Gastrocnemius medialis (tissue), 4 donors: ENCODE results near the gene HDAC4. TPM values are rescaled to one million over a fixed set of nuclear protein-coding genes. Genes with fewer than 3 reads are reported as not detected.

Source experiments
- ATAC-seq, 2 donors: fragments of 150-250 bp; one replicate each; pipeline ENCODE4 v1.9.1; 2016
- DNase-seq, 2 donors: peaks; one replicate each; pipeline ENCODE4 v3.0.0-alpha.2; 2019
- H3K27ac ChIP-seq, 4 donors: fragments of 200-600 bp; sonication (generic); 1 replicate in 1 of 4; 2 replicates in 3 of 4; pipeline ENCODE4 v1.5.1; 2016 to 2018; ENCODE audit warnings: mild to moderate bottlenecking in 2 of 4, moderate library complexity in 1 of 4
- H3K27me3 ChIP-seq, 3 donors: fragments of 200-600 bp; sonication (generic) in 2 of 3; 1 replicate in 1 of 3; 2 replicates in 2 of 3; pipeline versions ENCODE4 v1.5.1 to v1.6.0; 2016 to 2019; ENCODE audit warnings: mild to moderate bottlenecking in 1 of 3, moderate library complexity in 1 of 3
- H3K36me3 ChIP-seq, 2 donors: fragments of 200-600 bp; sonication (generic) in 1 of 2; one replicate each; pipeline ENCODE4 v1.5.1; 2017 to 2018
- H3K4me1 ChIP-seq, 2 donors: fragments of 200-600 bp; sonication (generic) in 1 of 2; one replicate each; pipeline ENCODE4 v1.5.1; 2016 to 2017; ENCODE audit warnings: mild to moderate bottlenecking in 2 of 2
- H3K4me3 ChIP-seq, 4 donors: fragments of 200-600 bp; sonication (generic) in 3 of 4; 1 replicate in 1 of 4; 2 replicates in 3 of 4; pipeline ENCODE4 v1.5.1; 2016 to 2019; ENCODE audit warnings: mild to moderate bottlenecking in 2 of 4
- H3K9me3 ChIP-seq, 3 donors: fragments of 200-600 bp; sonication (generic) in 2 of 3; 1 replicate in 1 of 3; 2 replicates in 2 of 3; pipeline ENCODE4 v1.5.1; 2016 to 2019
- POLR2A ChIP-seq, 2 donors: fragments of 450-650 bp; IDR thresholded peaks; one replicate each; pipeline ENCODE4 v1.6.1; 2017; ENCODE audit warnings: antibody characterized with exemption in 2 of 2, mild to moderate bottlenecking in 2 of 2, moderate library complexity in 2 of 2
- in situ Hi-C, 4 donors: fragments of 200-750 bp; cut with MboI; loops; one replicate each; pipeline versions ENCODE4 v1.15.0 to v1.8.0; 2017; ENCODE audit warnings: low sequenced_read_pairs in 4 of 4
- intact Hi-C: fragments of 100-400 bp; cut with DNase I; formaldehyde crosslinking; loops from one replicate; pipeline ENCODE4 v1.15.1; 2023; ENCODE audit warnings: low total_unique reads
- total RNA-seq, 4 donors: library from RNA; depleted of rRNA; stranded (reverse); fragments of >200 nt; gene quantifications; one replicate each; pipeline versions ENCODE4 v1.1.0 to v1.2.3, GENCODE V29; 2016
- TF ChIP-seq, protein P1 (sequence below), 5 experiments: fragments of 450-650 bp in 3 of 5; fragments of 200-600 bp in 2 of 5; sonication (generic) in 2 of 5; IDR thresholded peaks in 4 of 5; conservative IDR thresholded peaks in 1 of 5; 1 replicate in 4 of 5; 2 replicates in 1 of 5; pipeline ENCODE4 v1.5.1; 2016 to 2019; ENCODE audit warnings: antibody characterized with exemption in 5 of 5, mild to moderate bottlenecking in 3 of 5, moderate library complexity in 3 of 5

Gene HDAC4
- total RNA-seq, 4 donors from 2014 or later, result 23.6 to 257 (median 119) TPM

- peaks cover 0 to 44% of the 10 kb centered on the region in 2 donors for H3K36me3 ChIP-seq
- no peaks in the 10 kb centered on the region for H3K9me3 ChIP-seq
- intact Hi-C loops (no loop called here), in situ Hi-C loops (no loop called here)
- peak; percentile 36 to 55 for DNase-seq
- no peaks in the 10 kb centered on the region for H3K27me3 ChIP-seq
- H3K4me1 ChIP-seq, result peaks cover 16 to 27% of the 10 kb centered on the region in 2 donors
- peak; percentile 38 to 39 for ATAC-seq
- TF ChIP-seq, protein P1, sequence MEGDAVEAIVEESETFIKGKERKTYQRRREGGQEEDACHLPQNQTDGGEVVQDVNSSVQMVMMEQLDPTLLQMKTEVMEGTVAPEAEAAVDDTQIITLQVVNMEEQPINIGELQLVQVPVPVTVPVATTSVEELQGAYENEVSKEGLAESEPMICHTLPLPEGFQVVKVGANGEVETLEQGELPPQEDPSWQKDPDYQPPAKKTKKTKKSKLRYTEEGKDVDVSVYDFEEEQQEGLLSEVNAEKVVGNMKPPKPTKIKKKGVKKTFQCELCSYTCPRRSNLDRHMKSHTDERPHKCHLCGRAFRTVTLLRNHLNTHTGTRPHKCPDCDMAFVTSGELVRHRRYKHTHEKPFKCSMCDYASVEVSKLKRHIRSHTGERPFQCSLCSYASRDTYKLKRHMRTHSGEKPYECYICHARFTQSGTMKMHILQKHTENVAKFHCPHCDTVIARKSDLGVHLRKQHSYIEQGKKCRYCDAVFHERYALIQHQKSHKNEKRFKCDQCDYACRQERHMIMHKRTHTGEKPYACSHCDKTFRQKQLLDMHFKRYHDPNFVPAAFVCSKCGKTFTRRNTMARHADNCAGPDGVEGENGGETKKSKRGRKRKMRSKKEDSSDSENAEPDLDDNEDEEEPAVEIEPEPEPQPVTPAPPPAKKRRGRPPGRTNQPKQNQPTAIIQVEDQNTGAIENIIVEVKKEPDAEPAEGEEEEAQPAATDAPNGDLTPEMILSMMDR (IDR thresholded peaks at IDR 0.05 in 4 of 5, conservative IDR thresholded peaks at IDR 0.05 in 1 of 5), result no peak
- TF ChIP-seq POLR2A (IDR thresholded peaks at IDR 0.05), result no peak
- no peak overlapping the region for H3K4me3 ChIP-seq
- H3K27ac ChIP-seq, result peak overlapping the region; percentile 71 to 93 (median 86)
These were observed 248.4 kb downstream of the HDAC4 start for GRCh38 chr2:239152239-239152915.

DNA sequence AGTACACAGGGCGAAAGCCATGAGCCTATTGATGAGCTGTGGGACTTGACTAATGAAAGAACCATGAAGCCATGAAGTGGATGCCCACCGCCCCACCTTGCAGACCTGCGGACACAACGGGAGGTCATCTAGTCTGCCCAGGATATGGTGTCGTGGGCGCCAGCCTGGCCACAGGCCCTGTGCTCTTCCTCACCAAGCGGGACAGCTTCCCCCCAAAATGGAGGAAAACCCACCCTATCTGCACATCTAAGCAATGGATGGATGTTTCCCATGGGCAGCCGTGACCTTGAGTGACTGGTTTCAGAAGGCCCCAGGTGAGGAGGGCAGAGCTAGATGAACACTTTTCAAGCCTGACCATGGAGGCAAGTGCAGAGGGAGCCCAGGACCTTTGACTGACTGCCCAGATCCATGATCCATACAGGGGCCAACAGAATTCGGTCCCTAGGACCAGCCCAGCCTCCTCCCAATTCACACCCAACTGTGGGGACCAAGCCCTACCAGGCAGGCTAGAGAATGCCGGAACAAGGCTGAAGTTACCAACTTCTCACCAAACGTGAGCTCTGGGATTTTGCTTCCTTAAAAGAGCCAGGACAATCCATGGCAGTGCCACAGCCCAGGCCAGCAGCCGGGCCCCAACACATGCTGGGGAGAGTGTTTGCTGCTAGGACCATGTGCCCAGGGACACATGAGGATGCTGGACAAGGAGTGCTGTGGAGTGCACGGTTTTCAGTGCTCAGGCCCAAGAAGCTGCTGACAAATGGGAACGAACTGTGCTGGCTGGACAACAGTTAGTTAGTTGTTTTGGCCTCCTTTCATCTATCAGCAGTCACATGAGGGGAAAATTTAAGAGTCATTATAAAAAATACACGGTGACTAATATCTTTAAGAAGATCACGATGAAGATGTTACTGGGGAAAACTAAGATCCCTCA lies 249.4 kb downstream of the HDAC4 start:
- Histone ChIP-seq H3K4me1 (peaks cover 16 to 24% of the 10 kb centered on the region in 2 donors), H3K9me3 (no peaks in the 10 kb centered on the region), H3K27me3 (no peaks in the 10 kb centered on the region), H3K4me3 (no peak overlapping the region), H3K36me3 (peaks cover 0 to 43% of the 10 kb centered on the region in 2 donors), H3K27ac (peak overlapping the region; percentile 71 to 93 (median 86))
- TF ChIP-seq POLR2A (IDR thresholded peaks at IDR 0.05), result peak in 1 of 2 donors; percentile 37
- TF ChIP-seq, protein P1 (IDR thresholded peaks at IDR 0.05 in 4 of 5, conservative IDR thresholded peaks at IDR 0.05 in 1 of 5), result no peak
- ATAC-seq, result peak; percentile 76 to 92
- in situ Hi-C loops, result no loop called here
- intact Hi-C loops, result no loop called here
- peak; percentile 81 to 89 for DNase-seq

- intact Hi-C loops, result no loop called here
- peak overlapping the region; percentile 71 to 93 (median 86) for H3K27ac ChIP-seq
- TF ChIP-seq POLR2A (IDR thresholded peaks at IDR 0.05), result no peak
- TF ChIP-seq, protein P1 (IDR thresholded peaks at IDR 0.05 in 4 of 5, conservative IDR thresholded peaks at IDR 0.05 in 1 of 5), result no peak
- no peaks in the 10 kb centered on the region for H3K27me3 ChIP-seq
- ATAC-seq (no peak), DNase-seq (peak in 1 of 2 donors; percentile 6)
- no peak overlapping the region for H3K4me3 ChIP-seq
- H3K9me3 ChIP-seq, result no peaks in the 10 kb centered on the region
- H3K4me1 ChIP-seq, result peaks cover 16 to 24% of the 10 kb centered on the region in 2 donors
- in situ Hi-C loops, result no loop called here
- peaks cover 0 to 32% of the 10 kb centered on the region in 2 donors for H3K36me3 ChIP-seq
These were observed 250.5 kb downstream of the HDAC4 start for GRCh38 chr2:239150125-239151011.

DNA sequence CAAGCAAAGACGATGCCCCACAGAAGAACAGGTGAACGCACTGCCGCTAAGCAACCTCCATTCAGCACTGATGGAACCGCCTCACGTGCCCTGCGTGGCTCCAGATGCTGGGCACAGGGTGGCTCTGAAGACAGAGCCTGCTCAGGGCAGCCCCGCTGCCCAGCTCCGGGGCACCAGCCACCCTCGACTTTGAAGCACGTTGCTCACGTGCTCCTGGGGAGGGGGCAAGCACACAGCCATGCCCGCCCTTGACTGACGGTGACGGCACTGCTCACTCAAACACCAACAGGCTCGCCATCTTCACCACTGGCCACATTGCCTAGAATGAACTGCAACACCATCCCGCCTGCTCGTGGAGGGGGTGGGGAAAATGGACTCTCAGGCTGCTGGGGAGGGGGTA lies 251.3 kb downstream of the HDAC4 start:
- peak overlapping the region; percentile 71 to 93 (median 86) for H3K27ac ChIP-seq
- ATAC-seq (no peak), DNase-seq (peak in 1 of 2 donors; percentile 13)
- TF ChIP-seq, protein P1 (IDR thresholded peaks at IDR 0.05 in 4 of 5, conservative IDR thresholded peaks at IDR 0.05 in 1 of 5), result no peak
- intact Hi-C loops, result no loop called here
- no peaks in the 10 kb centered on the region for H3K27me3 ChIP-seq
- in situ Hi-C loops, result no loop called here
- no peaks in the 10 kb centered on the region for H3K9me3 ChIP-seq
- H3K36me3 ChIP-seq, result peaks cover 0 to 25% of the 10 kb centered on the region in 2 donors
- H3K4me1 ChIP-seq, result peaks cover 16 to 24% of the 10 kb centered on the region in 2 donors
- no peak overlapping the region for H3K4me3 ChIP-seq
